ENCODE measurements around the gene MINDY2.

- no peak for TF ChIP-seq ZNF212 (CRISPR knock-in tag; IDR thresholded peaks at IDR 0.05)
- no peak for TF ChIP-seq GATA2 (CRISPR knock-in tag; IDR thresholded peaks at IDR 0.05)
- TF ChIP-seq CTCF (IDR thresholded peaks at IDR 0.05 in 2 of 3, conservative IDR thresholded peaks at IDR 0.05 in 1 of 3; ENCODE audit: insufficient read depth in 2 of 3, low read depth in 1 of 3, low read length in 3 of 3): no peak
- TF ChIP-seq ZFP30 (CRISPR knock-in tag; IDR thresholded peaks at IDR 0.05; ENCODE audit: borderline replicate concordance): no peak
- TF ChIP-seq ZNF707 (CRISPR knock-in tag; conservative IDR thresholded peaks at IDR 0.05): no peak
- no peak for TF ChIP-seq POLR2AphosphoS2 (IDR thresholded peaks at IDR 0.05; ENCODE audit: low read length)
- no peak for TF ChIP-seq ZNF696 (CRISPR knock-in tag; conservative IDR thresholded peaks at IDR 0.05)
- no peak for TF ChIP-seq XRCC5 (IDR thresholded peaks at IDR 0.05; ENCODE audit: low read depth, low read length)
- TF ChIP-seq HMGXB4 (CRISPR knock-in tag; IDR thresholded peaks at IDR 0.05): no peak
- TF ChIP-seq BRF1 (IDR thresholded peaks at IDR 0.05; ENCODE audit: borderline replicate concordance, extremely low read depth, insufficient read length): no peak
- no peak for TF ChIP-seq CBFB (CRISPR knock-in tag; IDR thresholded peaks at IDR 0.05)
- TF ChIP-seq ERF (CRISPR knock-in tag; IDR thresholded peaks at IDR 0.05): no peak
- TF ChIP-seq NR2C2 (CRISPR knock-in tag; IDR thresholded peaks at IDR 0.05): no peak
- TF ChIP-seq NR2C2 (tag; IDR thresholded peaks at IDR 0.05): no peak
Measured at GRCh38 chr15:58840048-58840447, 68.9 kb downstream of the MINDY2 start.

Data from K562 (cell line).